ENCODE results near the gene FGF18.
"Not testable (repeated sequence)": the region's sequence is repeated elsewhere in the genome, so short reads cannot be mapped to it uniquely, and the experiment has no call there.

Gene FGF18

GRCh38 chr5:171418982-171419687 lies at the start of gene FGF18:
Gene FGF18 (plus strand): TSS chr5:171419647. CDS start chr5:171420200, 553 bp downstream.
- no peak for DNase-seq

GRCh38 chr5:171369898-171370297 lies 49.5 kb upstream of the FGF18 start:
- DNase-seq = no peak

- DNase-seq = not testable (repeated sequence)
These were observed 48.6 kb upstream of the FGF18 start for GRCh38 chr5:171370881-171371280.

- DNase-seq = no peak
These were observed 48.1 kb upstream of the FGF18 start for GRCh38 chr5:171371326-171371725.

GRCh38 chr5:171379961-171380360 lies 39.5 kb upstream of the FGF18 start:
- DNase-seq = no peak

GRCh38 chr5:171384416-171384815 lies 35.0 kb upstream of the FGF18 start:
- not testable (repeated sequence) for DNase-seq

- DNase-seq = not testable (repeated sequence)
These were observed 34.4 kb upstream of the FGF18 start for GRCh38 chr5:171384999-171385398.

GRCh38 chr5:171386006-171386671 lies 33.3 kb upstream of the FGF18 start:
- no peak for DNase-seq

- DNase-seq = no peak
These were observed 32.5 kb upstream of the FGF18 start for GRCh38 chr5:171386861-171387344.

GRCh38 chr5:171387345-171387969 lies 32.0 kb upstream of the FGF18 start, which contains the start of gene NPM1:
Gene NPM1 (plus strand): TSS chr5:171387849. CDS start chr5:171387949, 100 bp downstream.
- DNase-seq = peak; percentile 91

- peak; percentile 9 for DNase-seq
These were observed 31.3 kb upstream of the FGF18 start for GRCh38 chr5:171387970-171388815.

- no peak for DNase-seq
These were observed 30.7 kb upstream of the FGF18 start for GRCh38 chr5:171388816-171389168.

GRCh38 chr5:171390883-171391677 lies 28.4 kb upstream of the FGF18 start:
- DNase-seq = no peak

GRCh38 chr5:171391996-171392577 lies 27.4 kb upstream of the FGF18 start:
- DNase-seq = no peak

- DNase-seq = no peak
These were observed 26.8 kb upstream of the FGF18 start for GRCh38 chr5:171392585-171393159.

GRCh38 chr5:171395042-171395441 lies 24.4 kb upstream of the FGF18 start:
- DNase-seq = no peak

- not testable (repeated sequence) for DNase-seq
These were observed 22.9 kb upstream of the FGF18 start for GRCh38 chr5:171396583-171396982.

GRCh38 chr5:171397190-171397589 lies 22.3 kb upstream of the FGF18 start:
- DNase-seq = no peak

- no peak for DNase-seq
These were observed 21.8 kb upstream of the FGF18 start for GRCh38 chr5:171397599-171397998.

- DNase-seq = not testable (repeated sequence)
These were observed 20.8 kb upstream of the FGF18 start for GRCh38 chr5:171398660-171399059.

GRCh38 chr5:171400169-171400568 lies 19.3 kb upstream of the FGF18 start:
- no peak for DNase-seq
